GM12873 (cell line): ENCODE measurements around the gene CAMTA1.
A peak's percentile ranks its signal among the peaks of the same experiment; 100 is the strongest.

Experiments
- CTCF ChIP-seq: IDR thresholded peaks from 2 replicates; pipeline ENCODE4 v1.5.1; 2012; ENCODE audit warnings: low read depth, mild to moderate bottlenecking, moderate library complexity, low read length, control low read depth; ENCODE audit not compliant: insufficient read depth; ENCODE audit errors: missing control alignments

The CAMTA1 gene

DNA sequence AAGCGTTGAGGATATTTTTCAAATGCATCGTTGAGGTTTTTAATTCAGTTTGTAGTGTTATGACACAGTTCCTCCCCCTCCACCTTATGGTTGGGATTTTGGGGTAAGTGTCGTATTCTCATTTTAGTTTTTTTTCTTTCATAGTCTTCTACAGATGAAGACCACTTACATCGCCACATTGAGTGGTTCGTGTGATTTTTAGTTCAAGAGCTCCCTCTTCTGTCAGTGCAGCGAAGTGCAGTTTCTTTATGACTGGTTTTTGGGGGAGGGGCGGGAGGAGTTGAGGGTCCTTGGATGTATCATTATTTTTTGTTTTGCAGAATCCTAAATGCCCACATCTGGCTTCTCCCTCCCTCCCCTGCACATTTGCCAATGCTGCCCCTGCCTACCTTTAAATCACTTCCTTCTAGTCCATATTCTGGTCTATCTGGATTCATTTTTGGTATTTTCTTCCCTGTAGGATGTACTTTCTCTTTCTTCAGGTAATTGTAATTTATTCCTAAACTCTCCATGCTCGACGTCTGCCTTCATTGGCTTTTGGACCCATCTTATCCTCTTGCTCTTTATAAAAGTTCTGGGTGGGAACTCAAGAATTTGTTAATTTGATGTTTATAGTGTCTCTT is 433.1 kb downstream of the CAMTA1 start:
- TF ChIP-seq CTCF, result peak; percentile 68

DNA sequence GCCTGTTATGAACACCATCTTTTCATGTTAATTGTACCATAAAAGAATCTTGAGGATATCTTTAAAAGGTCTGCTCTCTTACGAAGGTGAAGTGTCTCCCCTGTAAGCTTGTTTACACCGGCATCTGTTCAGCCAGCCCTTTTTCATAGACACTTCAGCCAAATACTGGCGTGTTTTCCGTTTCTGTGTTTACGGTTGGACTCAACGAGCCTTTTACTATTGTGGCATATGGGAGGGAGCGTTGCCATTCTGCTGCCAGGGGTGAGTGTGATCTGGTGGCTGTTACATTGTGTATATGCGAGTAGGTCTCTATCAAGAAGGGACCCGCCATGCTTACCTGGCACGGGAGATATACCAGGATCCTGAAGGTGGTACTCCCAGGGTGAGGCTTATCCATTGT is 433.8 kb downstream of the CAMTA1 start:
- TF ChIP-seq CTCF, result no peak

- no peak for TF ChIP-seq CTCF
These were observed 434.8 kb downstream of the CAMTA1 start for GRCh38 chr1:7220007-7220406.

DNA sequence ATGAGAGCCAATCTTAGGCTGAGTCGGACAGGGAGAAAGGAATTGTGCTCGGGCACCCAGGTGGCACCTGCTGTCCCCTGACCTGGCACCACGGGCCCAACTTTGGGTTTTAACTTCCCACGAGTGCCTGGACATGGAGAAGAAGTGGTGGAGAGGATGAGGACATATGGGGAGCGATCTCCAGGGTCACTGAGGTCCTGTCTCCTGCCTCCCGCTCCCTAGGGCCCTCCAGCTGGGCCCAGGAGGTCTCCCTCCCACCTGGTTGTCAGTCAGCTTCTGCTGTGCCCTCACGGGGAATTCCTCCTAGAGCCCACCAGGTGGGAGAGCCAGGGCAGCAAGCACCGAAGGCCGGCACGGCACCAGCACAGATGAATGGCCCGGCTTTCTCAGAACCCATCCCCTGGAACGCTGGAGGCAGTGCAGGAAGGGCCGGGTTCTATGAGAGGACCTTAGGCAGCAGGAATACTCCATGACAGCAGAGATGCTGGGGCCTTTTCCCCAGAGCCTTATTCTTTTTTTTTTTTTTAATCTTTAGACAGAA is 435.5 kb downstream of the CAMTA1 start:
- no peak for TF ChIP-seq CTCF

DNA sequence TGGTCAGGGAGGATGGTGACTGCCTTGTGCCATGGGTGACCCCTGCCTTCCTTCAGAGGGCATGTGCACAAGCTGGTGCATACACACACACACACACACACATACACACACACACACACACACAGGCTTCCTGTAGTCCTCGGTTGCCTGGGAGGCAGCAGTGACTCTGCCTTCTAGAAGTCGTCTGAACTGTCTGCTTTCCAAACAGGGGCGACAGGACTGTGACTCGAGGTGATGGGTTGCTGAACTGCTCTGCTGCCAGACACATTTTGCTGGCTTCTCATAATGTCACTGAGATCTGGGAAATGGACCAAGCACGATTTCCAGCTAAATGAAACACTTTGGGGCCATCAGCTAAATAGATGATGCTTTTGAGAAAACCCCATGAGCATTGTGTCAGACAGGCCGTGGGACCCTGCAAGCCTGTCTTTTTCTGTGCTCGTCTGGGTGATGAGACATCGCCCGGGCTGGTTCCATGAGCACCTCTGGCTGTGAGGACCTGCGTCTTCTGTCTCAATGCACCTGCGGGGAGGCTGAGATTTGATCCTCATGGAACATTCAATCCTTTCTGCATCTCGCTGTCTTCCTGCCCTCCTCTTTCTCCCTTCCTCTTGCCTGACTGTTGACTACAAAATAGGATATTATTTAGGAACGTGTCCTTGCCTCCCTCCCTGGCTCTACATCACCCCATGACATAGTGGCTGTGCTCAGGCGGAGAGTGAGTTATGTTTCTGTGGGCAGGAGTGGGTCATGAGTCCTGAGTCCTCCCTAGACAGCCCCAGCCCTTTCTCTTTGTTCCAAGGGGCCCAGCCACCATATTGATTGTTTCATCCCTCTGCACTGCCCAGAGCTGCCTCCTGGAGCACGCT is 436.8 kb downstream of the CAMTA1 start:
- no peak for TF ChIP-seq CTCF

DNA sequence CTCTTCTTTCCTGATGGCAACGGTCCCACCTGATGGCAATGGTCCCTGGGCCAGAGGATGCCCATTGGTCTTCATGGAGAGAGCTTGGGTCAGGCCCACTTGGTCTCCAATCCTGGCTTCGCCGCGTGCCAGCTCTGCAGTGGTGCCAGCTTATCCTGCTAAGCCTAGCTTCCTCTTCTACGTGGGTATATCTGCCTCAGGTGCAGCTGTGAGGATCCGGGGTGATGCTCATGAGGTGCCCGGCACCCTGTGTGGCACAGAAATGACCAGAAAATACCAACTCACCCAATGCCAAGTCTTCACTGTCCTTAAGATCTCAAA is 437.4 kb downstream of the CAMTA1 start:
- TF ChIP-seq CTCF, result no peak

DNA sequence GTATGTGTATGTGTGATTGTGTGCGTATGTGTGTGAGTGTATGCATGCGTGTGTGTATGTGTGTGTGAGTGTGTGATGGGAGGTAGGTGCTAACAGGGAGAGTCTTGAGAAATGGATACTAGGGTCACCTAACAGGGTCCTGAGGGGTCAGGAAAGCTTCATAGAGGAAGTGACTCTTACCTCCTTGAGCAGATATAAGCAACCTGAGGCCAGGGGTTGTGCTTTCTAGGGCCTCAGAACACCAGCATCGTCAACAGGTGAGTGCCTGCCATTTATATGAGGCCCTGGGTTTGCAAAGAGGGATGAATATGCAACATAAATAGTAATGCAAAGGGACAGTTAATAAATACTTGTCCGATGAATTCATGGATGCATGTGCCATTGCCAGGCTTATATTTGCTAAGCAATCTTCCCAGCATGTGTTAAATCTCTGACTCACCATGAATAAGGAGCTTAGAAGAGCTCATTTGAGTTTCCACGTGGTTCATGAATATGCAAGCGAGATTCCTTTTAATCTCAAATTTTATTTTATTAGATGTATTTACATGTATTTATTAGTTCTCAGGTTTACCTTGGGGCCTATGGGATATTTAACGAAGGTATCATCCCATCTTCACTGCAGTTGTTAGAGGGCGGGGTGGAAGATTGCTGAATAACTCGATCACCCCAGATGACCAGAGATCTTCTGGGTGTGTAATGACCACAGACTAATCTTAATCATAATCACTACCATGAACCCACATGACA is 438.3 kb downstream of the CAMTA1 start:
- no peak for TF ChIP-seq CTCF
